Small intestine (tissue), 16 donors: ENCODE measurements around the gene RBFA. TPM values are rescaled to one million over a fixed set of nuclear protein-coding genes. Genes with fewer than 3 reads are reported as not detected.

Source experiments
- DNase-seq, 2 donors: peaks; one replicate each; pipeline versions ENCODE4 v3.0.0 to v3.0.0-alpha.2; 2013
- FAIRE-seq: peaks from 2 replicates; lab custom pipeline; 2012; peaks lifted over from hg19 to GRCh38; lab: Jason Lieb, UNC
- H3K27ac ChIP-seq, 3 donors: one replicate each; pipeline ENCODE4 v1.5.1; 2013; ENCODE audit warnings: low read length in 2 of 3, mild to moderate bottlenecking in 2 of 3, control low read depth in 1 of 3, inconsistent platforms in 1 of 3, low read depth in 1 of 3, moderate library complexity in 1 of 3
- H3K27me3 ChIP-seq, 3 donors: one replicate each; pipeline ENCODE4 v1.6.1; 2013; ENCODE audit warnings: low read length in 3 of 3, inconsistent platforms in 1 of 3; ENCODE audit not compliant: control insufficient read depth in 3 of 3, insufficient read depth in 3 of 3
- H3K36me3 ChIP-seq, 3 donors: one replicate each; pipeline ENCODE4 v1.6.1; 2013; ENCODE audit warnings: low read length in 3 of 3, inconsistent platforms in 1 of 3, low read depth in 1 of 3, mild to moderate bottlenecking in 1 of 3, moderate library complexity in 1 of 3; ENCODE audit not compliant: control insufficient read depth in 3 of 3, insufficient read depth in 2 of 3
- H3K4me1 ChIP-seq, 3 donors: one replicate each; pipeline ENCODE4 v1.6.1; 2013; ENCODE audit warnings: low read length in 2 of 3, inconsistent platforms in 1 of 3, low read depth in 1 of 3, mild to moderate bottlenecking in 1 of 3, moderate library complexity in 1 of 3; ENCODE audit not compliant: control insufficient read depth in 3 of 3, insufficient read depth in 2 of 3
- H3K4me3 ChIP-seq, 3 donors: one replicate each; pipeline ENCODE4 v1.5.1; 2013; ENCODE audit warnings: low read length in 3 of 3, control low read depth in 1 of 3, inconsistent platforms in 1 of 3, low read depth in 1 of 3, mild to moderate bottlenecking in 1 of 3, moderate library complexity in 1 of 3
- H3K9me3 ChIP-seq, 2 donors: one replicate each; pipeline ENCODE4 v1.6.1; 2013; ENCODE audit warnings: low read depth in 1 of 2, low read length in 1 of 2; ENCODE audit not compliant: control insufficient read depth in 2 of 2, insufficient read depth in 1 of 2
- WGBS, 3 donors: extraction: QIAGEN DNeasy Blood & Tissue Kit; methylation state at CpG; one replicate each; pipeline ENCODE4 v1.1.7; 2013; 5-methylcytosine and 5-hydroxymethylcytosine counted together
- long read RNA-seq, 10 donors: transcript quantifications; one replicate each; lab custom pipeline, GENCODE V29; 2026
- polyA plus RNA-seq, 4 donors: library from polyadenylated mRNA; stranded (reverse) in 3 of 4; unstranded in 1 of 4; fragments of 200-250 nt in 3 of 4; fragments of 120-200 nt in 1 of 4; gene quantifications; one replicate each; pipeline versions ENCODE4 v1.2.1 to v1.2.3, GENCODE V29; 2013
- donor health status: healthy with polysubstance abuse.
- donor health status: control.
- donor health status: control.
- donor health status: Bipolar disorder and iron deficiency.
- donor health status: healthy.

Gene RBFA
- 10 to 100 TPM in 3 of 4 donors, 1 to 10 TPM in 1; 8.1 to 30.4 (median 23.4) TPM for polyA plus RNA-seq
- long read RNA-seq, donor 1, result 0 reads
- long read RNA-seq, donor 2, partial matches to known transcripts, result 0 of 2 reads
- long read RNA-seq, donor 2, other reads (novel, unspliced or antisense), result 0 of 2 reads
- long read RNA-seq, donor 3, transcript RBFA-202 (7 exons, 1,407 nt), result major isoform, 5 of 10 reads
- long read RNA-seq, donor 3, partial matches to known transcripts, result 0 of 10 reads
- long read RNA-seq, donor 3, other reads (novel, unspliced or antisense), result 0 of 10 reads
- long read RNA-seq, donor 4, partial matches to known transcripts, result 0 of 2 reads
- long read RNA-seq, donor 4, other reads (novel, unspliced or antisense), result 0 of 2 reads
- long read RNA-seq, donor 5, partial matches to known transcripts, result 0 of 5 reads
- long read RNA-seq, donor 5, other reads (novel, unspliced or antisense), result 0 of 5 reads
- long read RNA-seq, donor 6, transcript RBFA-202 (7 exons, 1,407 nt), result major isoform, 8 of 10 reads
- long read RNA-seq, donor 6, partial matches to known transcripts, result 0 of 10 reads
- long read RNA-seq, donor 6, other reads (novel, unspliced or antisense), result 0 of 10 reads
- long read RNA-seq, donor 7, transcript RBFA-202 (7 exons, 1,407 nt), result major isoform, 17 of 23 reads
- long read RNA-seq, donor 7, partial matches to known transcripts, result 0 of 23 reads
- long read RNA-seq, donor 7, other reads (novel, unspliced or antisense), result 0 of 23 reads
- long read RNA-seq, donor 8, partial matches to known transcripts, result 0 of 5 reads
- long read RNA-seq, donor 8, other reads (novel, unspliced or antisense), result 0 of 5 reads
- long read RNA-seq, donor 9, partial matches to known transcripts, result 0 of 5 reads
- long read RNA-seq, donor 9, other reads (novel, unspliced or antisense), result 0 of 5 reads
- long read RNA-seq, donor 10, transcript RBFA-202 (7 exons, 1,407 nt), result major isoform, 10 of 11 reads
- long read RNA-seq, donor 10, partial matches to known transcripts, result 0 of 11 reads
- long read RNA-seq, donor 10, other reads (novel, unspliced or antisense), result 0 of 11 reads

GRCh38 chr18:80034068-80034851, at the start of gene RBFA:
TSS of gene RBFA (plus strand) at chr18:80034434. CDS start at chr18:80034496, 62 bp downstream.
- 0 to 1% (median 1%) methylated on average over 70 to 99 of the region's 99 CpGs for WGBS, 3 donors
- peaks cover 0 to 6% (median 2%) of the 10 kb centered on the region in 3 donors for H3K4me1 ChIP-seq
- no peaks in the 10 kb centered on the region for H3K27me3 ChIP-seq
- no peak for FAIRE-seq
- peak within 1 kb of the TSS; percentile 33 to 88 (median 64) for H3K4me3 ChIP-seq
- H3K9me3 ChIP-seq, result peaks cover 0 to 4% of the 10 kb centered on the region in 2 donors
- DNase-seq, result peak; percentile 97 to 100
- peaks cover 0 to 16% (median 0%) of the 10 kb centered on the region in 3 donors for H3K36me3 ChIP-seq
- peak within 1 kb of the TSS; percentile 52 to 93 (median 87) for H3K27ac ChIP-seq

- WGBS, 3 donors, result 89 to 90% (median 90%) methylated on average over 12 of the region's 12 CpGs
- H3K4me1 ChIP-seq, result peaks cover 0 to 11% (median 0%) of the 10 kb centered on the region in 3 donors
- FAIRE-seq (no peak), DNase-seq (no peak)
- H3K9me3 ChIP-seq, result no peaks in the 10 kb centered on the region
- no peaks in the 10 kb centered on the region for H3K27me3 ChIP-seq
- H3K27ac ChIP-seq, result no peak overlapping the region
- peaks cover 3 to 25% (median 4%) of the 10 kb centered on the region in 3 donors for H3K36me3 ChIP-seq
- no peak overlapping the region for H3K4me3 ChIP-seq
These were observed 49.1 kb upstream of the RBFA start for GRCh38 chr18:79985172-79985571.

- no peaks in the 10 kb centered on the region for H3K9me3 ChIP-seq
- H3K27me3 ChIP-seq, result no peaks in the 10 kb centered on the region
- 19 to 39% (median 32%) methylated on average over 7 of the region's 7 CpGs for WGBS, 3 donors
- peaks cover 0 to 11% (median 0%) of the 10 kb centered on the region in 3 donors for H3K4me1 ChIP-seq
- DNase-seq, result peak in 1 of 2 donors; percentile 8
- peaks cover 3 to 24% (median 4%) of the 10 kb centered on the region in 3 donors for H3K36me3 ChIP-seq
- H3K4me3 ChIP-seq, result peak overlapping the region in 2 of 3 donors; percentile 14 to 28
- H3K27ac ChIP-seq, result peak overlapping the region in 1 of 3 donors; percentile 19
- FAIRE-seq, result no peak
These were observed 47.5 kb upstream of the RBFA start for GRCh38 chr18:79986726-79987125.

GRCh38 chr18:79987566-79987965, 46.7 kb upstream of the RBFA start:
- no peak for FAIRE-seq
- peak in 1 of 2 donors; percentile 14 for DNase-seq
- Histone ChIP-seq H3K4me3 (peak overlapping the region; percentile 75 to 87 (median 77)), H3K4me1 (peaks cover 0 to 11% (median 0%) of the 10 kb centered on the region in 3 donors), H3K36me3 (peaks cover 3 to 16% (median 4%) of the 10 kb centered on the region in 3 donors), H3K9me3 (no peaks in the 10 kb centered on the region), H3K27ac (peak overlapping the region in 1 of 3 donors; percentile 86), H3K27me3 (no peaks in the 10 kb centered on the region)
- 0 to 1% (median 1%) methylated on average over 6 of the region's 6 CpGs for WGBS, 3 donors

GRCh38 chr18:79988071-79988450, 46.2 kb upstream of the RBFA start:
- peak overlapping the region; percentile 78 to 89 (median 86) for H3K27ac ChIP-seq
- no peaks in the 10 kb centered on the region for H3K9me3 ChIP-seq
- 0 to 1% (median 0%) methylated on average over 48 of the region's 48 CpGs for WGBS, 3 donors
- peaks cover 0 to 11% (median 0%) of the 10 kb centered on the region in 3 donors for H3K4me1 ChIP-seq
- peak overlapping the region; percentile 75 to 87 (median 77) for H3K4me3 ChIP-seq
- DNase-seq (peak; percentile 51 to 86), FAIRE-seq (no peak)
- H3K27me3 ChIP-seq, result no peaks in the 10 kb centered on the region
- peaks cover 3 to 11% (median 4%) of the 10 kb centered on the region in 3 donors for H3K36me3 ChIP-seq

- FAIRE-seq, result no peak
- H3K27ac ChIP-seq, result peak within 1 kb of the TSS; percentile 84 to 89 (median 86)
These were observed 45.6 kb upstream of the RBFA start, which contains the start of gene TXNL4A for GRCh38 chr18:79988451-79989194. TSS of gene TXNL4A (minus strand) at chr18:79988563. CDS start at chr18:79988392, 171 bp downstream.

GRCh38 chr18:79989195-79989497, 45.1 kb upstream of the RBFA start:
- DNase-seq (no peak), FAIRE-seq (no peak)
- H3K4me1 ChIP-seq, result peaks cover 0 to 7% (median 0%) of the 10 kb centered on the region in 3 donors
- H3K27ac ChIP-seq, result peak overlapping the region in 2 of 3 donors; percentile 83 to 89
- peak overlapping the region in 2 of 3 donors; percentile 77 to 87 for H3K4me3 ChIP-seq
- no peaks in the 10 kb centered on the region for H3K9me3 ChIP-seq
- 46 to 70% (median 51%) methylated on average over 14 of the region's 14 CpGs for WGBS, 3 donors
- H3K27me3 ChIP-seq, result no peaks in the 10 kb centered on the region
- H3K36me3 ChIP-seq, result peaks cover 3 to 7% (median 4%) of the 10 kb centered on the region in 3 donors

More at GRCh38 chr18:79988451-79989194, 45.6 kb upstream of the RBFA start, which contains the start of gene TXNL4A:
- peaks cover 0 to 10% (median 0%) of the 10 kb centered on the region in 3 donors for H3K4me1 ChIP-seq
- H3K27me3 ChIP-seq, result no peaks in the 10 kb centered on the region
- DNase-seq, result peak; percentile 88 to 93
- peaks cover 3 to 11% (median 4%) of the 10 kb centered on the region in 3 donors for H3K36me3 ChIP-seq
- peak within 1 kb of the TSS; percentile 75 to 87 (median 77) for H3K4me3 ChIP-seq
- no peaks in the 10 kb centered on the region for H3K9me3 ChIP-seq
- WGBS, 3 donors, result 0 to 1% (median 1%) methylated on average over 22 to 71 of the region's 71 CpGs
